HEK293 (cell line): ENCODE data around the gene AGAP9.
"Not testable (repeated sequence)": the region's sequence is repeated elsewhere in the genome, so short reads cannot be mapped to it uniquely, and the experiment has no call there.

Source experiments
- REPIN1 ChIP-seq: fragments of 450-650 bp; formaldehyde crosslinking; IDR thresholded peaks from 2 replicates; pipeline ENCODE4 v1.5.1; 2017; ENCODE audit warnings: missing biosample characterization, missing genetic modification characterization, low read depth
- ZNF146 ChIP-seq: fragments of 450-650 bp; formaldehyde crosslinking; IDR thresholded peaks from 2 replicates; pipeline ENCODE4 v1.5.1; 2016; ENCODE audit warnings: missing biosample characterization, missing genetic modification characterization
- ZNF248 ChIP-seq: fragments of 450-650 bp; formaldehyde crosslinking; IDR thresholded peaks from 2 replicates; pipeline ENCODE4 v1.5.1; 2017; ENCODE audit warnings: missing biosample characterization, missing genetic modification characterization
- ZNF341 ChIP-seq: fragments of 450-650 bp; formaldehyde crosslinking; IDR thresholded peaks from 2 replicates; pipeline ENCODE4; 2016; ENCODE audit warnings: low read depth, missing biosample characterization, missing genetic modification characterization
- ZNF510 ChIP-seq: fragments of 450-650 bp; formaldehyde crosslinking; IDR thresholded peaks from 2 replicates; pipeline ENCODE4 v1.5.1; 2018; ENCODE audit warnings: mild to moderate bottlenecking, missing genetic modification characterization, missing biosample characterization; ENCODE audit not compliant: insufficient replicate concordance
- TF ChIP-seq, protein P1 (sequence below): fragments of 450-650 bp; formaldehyde crosslinking; conservative IDR thresholded peaks from 2 replicates; pipeline ENCODE4 v1.5.1; 2016; ENCODE audit warnings: low read depth, missing biosample characterization, missing genetic modification characterization
- TF ChIP-seq, protein P2 (sequence below): fragments of 450-650 bp; formaldehyde crosslinking; IDR thresholded peaks from 2 replicates; pipeline ENCODE4 v1.5.1; 2016; ENCODE audit warnings: missing biosample characterization, missing genetic modification characterization, low read depth
- TF ChIP-seq, protein P3 (sequence below): fragments of 450-650 bp; IDR thresholded peaks from 2 replicates; pipeline ENCODE4 v1.5.1; 2018; ENCODE audit warnings: missing biosample characterization, mild to moderate bottlenecking, missing genetic modification characterization
- TF ChIP-seq, protein P4 (sequence below): fragments of 450-650 bp; formaldehyde crosslinking; IDR thresholded peaks from 2 replicates; pipeline ENCODE4 v1.5.1; 2016; ENCODE audit warnings: missing biosample characterization, missing genetic modification characterization

DNA sequence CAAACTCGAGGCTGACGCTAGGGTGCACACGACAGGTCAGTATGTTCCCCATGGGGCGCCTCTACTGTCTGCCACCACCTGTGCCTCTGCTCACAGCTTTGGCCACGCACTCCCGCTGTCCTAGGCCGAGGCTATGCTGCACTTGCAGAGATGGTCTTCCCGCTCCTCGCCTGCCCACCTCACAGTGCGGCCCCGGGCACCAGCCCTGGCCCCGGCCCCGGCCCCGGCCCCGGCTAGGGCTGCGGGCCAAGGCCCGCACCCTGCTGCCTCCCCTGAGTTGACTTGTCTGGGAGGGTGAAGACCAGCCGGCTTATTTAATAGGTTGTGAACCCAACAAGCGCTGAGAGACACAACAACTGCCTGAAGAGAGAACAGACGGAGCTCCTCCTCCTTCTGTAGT, at the start of gene AGAP9:
- TF ChIP-seq, protein P1, sequence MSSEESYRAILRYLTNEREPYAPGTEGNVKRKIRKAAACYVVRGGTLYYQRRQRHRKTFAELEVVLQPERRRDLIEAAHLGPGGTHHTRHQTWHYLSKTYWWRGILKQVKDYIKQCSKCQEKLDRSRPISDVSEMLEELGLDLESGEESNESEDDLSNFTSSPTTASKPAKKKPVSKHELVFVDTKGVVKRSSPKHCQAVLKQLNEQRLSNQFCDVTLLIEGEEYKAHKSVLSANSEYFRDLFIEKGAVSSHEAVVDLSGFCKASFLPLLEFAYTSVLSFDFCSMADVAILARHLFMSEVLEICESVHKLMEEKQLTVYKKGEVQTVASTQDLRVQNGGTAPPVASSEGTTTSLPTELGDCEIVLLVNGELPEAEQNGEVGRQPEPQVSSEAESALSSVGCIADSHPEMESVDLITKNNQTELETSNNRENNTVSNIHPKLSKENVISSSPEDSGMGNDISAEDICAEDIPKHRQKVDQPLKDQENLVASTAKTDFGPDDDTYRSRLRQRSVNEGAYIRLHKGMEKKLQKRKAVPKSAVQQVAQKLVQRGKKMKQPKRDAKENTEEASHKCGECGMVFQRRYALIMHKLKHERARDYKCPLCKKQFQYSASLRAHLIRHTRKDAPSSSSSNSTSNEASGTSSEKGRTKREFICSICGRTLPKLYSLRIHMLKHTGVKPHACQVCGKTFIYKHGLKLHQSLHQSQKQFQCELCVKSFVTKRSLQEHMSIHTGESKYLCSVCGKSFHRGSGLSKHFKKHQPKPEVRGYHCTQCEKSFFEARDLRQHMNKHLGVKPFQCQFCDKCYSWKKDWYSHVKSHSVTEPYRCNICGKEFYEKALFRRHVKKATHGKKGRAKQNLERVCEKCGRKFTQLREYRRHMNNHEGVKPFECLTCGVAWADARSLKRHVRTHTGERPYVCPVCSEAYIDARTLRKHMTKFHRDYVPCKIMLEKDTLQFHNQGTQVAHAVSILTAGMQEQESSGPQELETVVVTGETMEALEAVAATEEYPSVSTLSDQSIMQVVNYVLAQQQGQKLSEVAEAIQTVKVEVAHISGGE (tag by site-specific recombination) = not testable (repeated sequence)
- not testable (repeated sequence) for TF ChIP-seq ZNF146 (tag by site-specific recombination); ZNF510 (tag by site-specific recombination); ZNF248 (tag by site-specific recombination); REPIN1; ZNF341 (tag by site-specific recombination)
- TF ChIP-seq, protein P2, sequence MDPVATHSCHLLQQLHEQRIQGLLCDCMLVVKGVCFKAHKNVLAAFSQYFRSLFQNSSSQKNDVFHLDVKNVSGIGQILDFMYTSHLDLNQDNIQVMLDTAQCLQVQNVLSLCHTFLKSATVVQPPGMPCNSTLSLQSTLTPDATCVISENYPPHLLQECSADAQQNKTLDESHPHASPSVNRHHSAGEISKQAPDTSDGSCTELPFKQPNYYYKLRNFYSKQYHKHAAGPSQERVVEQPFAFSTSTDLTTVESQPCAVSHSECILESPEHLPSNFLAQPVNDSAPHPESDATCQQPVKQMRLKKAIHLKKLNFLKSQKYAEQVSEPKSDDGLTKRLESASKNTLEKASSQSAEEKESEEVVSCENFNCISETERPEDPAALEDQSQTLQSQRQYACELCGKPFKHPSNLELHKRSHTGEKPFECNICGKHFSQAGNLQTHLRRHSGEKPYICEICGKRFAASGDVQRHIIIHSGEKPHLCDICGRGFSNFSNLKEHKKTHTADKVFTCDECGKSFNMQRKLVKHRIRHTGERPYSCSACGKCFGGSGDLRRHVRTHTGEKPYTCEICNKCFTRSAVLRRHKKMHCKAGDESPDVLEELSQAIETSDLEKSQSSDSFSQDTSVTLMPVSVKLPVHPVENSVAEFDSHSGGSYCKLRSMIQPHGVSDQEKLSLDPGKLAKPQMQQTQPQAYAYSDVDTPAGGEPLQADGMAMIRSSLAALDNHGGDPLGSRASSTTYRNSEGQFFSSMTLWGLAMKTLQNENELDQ = not testable (repeated sequence)
- TF ChIP-seq, protein P3, sequence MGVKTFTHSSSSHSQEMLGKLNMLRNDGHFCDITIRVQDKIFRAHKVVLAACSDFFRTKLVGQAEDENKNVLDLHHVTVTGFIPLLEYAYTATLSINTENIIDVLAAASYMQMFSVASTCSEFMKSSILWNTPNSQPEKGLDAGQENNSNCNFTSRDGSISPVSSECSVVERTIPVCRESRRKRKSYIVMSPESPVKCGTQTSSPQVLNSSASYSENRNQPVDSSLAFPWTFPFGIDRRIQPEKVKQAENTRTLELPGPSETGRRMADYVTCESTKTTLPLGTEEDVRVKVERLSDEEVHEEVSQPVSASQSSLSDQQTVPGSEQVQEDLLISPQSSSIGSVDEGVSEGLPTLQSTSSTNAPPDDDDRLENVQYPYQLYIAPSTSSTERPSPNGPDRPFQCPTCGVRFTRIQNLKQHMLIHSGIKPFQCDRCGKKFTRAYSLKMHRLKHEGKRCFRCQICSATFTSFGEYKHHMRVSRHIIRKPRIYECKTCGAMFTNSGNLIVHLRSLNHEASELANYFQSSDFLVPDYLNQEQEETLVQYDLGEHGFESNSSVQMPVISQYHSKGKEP = not testable (repeated sequence)
- TF ChIP-seq, protein P4, sequence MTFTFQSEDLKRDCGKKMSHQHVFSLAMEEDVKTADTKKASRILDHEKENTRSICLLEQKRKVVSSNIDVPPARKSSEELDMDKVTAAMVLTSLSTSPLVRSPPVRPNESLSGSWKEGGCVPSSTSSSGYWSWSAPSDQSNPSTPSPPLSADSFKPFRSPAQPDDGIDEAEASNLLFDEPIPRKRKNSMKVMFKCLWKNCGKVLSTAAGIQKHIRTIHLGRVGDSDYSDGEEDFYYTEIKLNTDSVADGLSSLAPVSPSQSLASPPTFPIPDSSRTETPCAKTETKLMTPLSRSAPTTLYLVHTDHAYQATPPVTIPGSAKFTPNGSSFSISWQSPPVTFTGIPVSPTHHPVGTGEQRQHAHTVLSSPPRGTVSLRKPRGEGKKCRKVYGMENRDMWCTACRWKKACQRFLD = not testable (repeated sequence)
